NCI-H524 (cell line): ENCODE results near the gene SLC37A4.
"Not testable (repeated sequence)": the region's sequence is repeated elsewhere in the genome, so short reads cannot be mapped to it uniquely, and the experiment has no call there.

ENCODE experiments used
- DNase-seq, 2 experiments: peaks; one replicate each; lab custom pipeline; 2025; lab: John Stamatoyannopoulos, UW

The SLC37A4 gene

GRCh38 chr11:119017377-119017776 lies 13.3 kb downstream of the SLC37A4 start:
- not testable (repeated sequence) for DNase-seq

- no peak for DNase-seq
Observed at GRCh38 chr11:119016216-119017009, 14.3 kb downstream of the SLC37A4 start.

- DNase-seq = peak in 1 of 2 experiments; percentile 21
Observed at GRCh38 chr11:119015054-119015611, 15.5 kb downstream of the SLC37A4 start.

GRCh38 chr11:119014209-119014924 lies 16.3 kb downstream of the SLC37A4 start:
- no peak for DNase-seq

- no peak for DNase-seq
Observed at GRCh38 chr11:119012629-119013170, 18.0 kb downstream of the SLC37A4 start.

GRCh38 chr11:119011476-119012053 lies 19.1 kb downstream of the SLC37A4 start:
- DNase-seq = no peak

- no peak for DNase-seq
Observed at GRCh38 chr11:119006656-119007055, 24.0 kb downstream of the SLC37A4 start.

GRCh38 chr11:119000906-119001305 lies 29.8 kb downstream of the SLC37A4 start:
- no peak for DNase-seq

GRCh38 chr11:118998822-118999221 lies 31.9 kb downstream of the SLC37A4 start:
- no peak for DNase-seq

- no peak for DNase-seq
Observed at GRCh38 chr11:118998388-118998717, 32.3 kb downstream of the SLC37A4 start.

GRCh38 chr11:118997627-118998387 lies 32.9 kb downstream of the SLC37A4 start, which contains the start of gene CENATAC:
TSS of gene CENATAC (plus strand) at chr11:118998138. CDS start at chr11:118998198, 60 bp downstream.
- DNase-seq = peak; percentile 82 to 90

- no peak for DNase-seq
Observed at GRCh38 chr11:118996926-118997626, 33.6 kb downstream of the SLC37A4 start.

- DNase-seq = not testable (repeated sequence)
Observed at GRCh38 chr11:118991486-118992038, 39.1 kb downstream of the SLC37A4 start.

GRCh38 chr11:118988280-118988679 lies 42.4 kb downstream of the SLC37A4 start:
- no peak for DNase-seq

- no peak for DNase-seq
Observed at GRCh38 chr11:118984825-118985224, 45.9 kb downstream of the SLC37A4 start.

- DNase-seq = not testable (repeated sequence)
Observed at GRCh38 chr11:118984337-118984736, 46.3 kb downstream of the SLC37A4 start.

- DNase-seq = no peak
Observed at GRCh38 chr11:118980191-118980881, 50.3 kb downstream of the SLC37A4 start.

- DNase-seq = no peak
Observed at GRCh38 chr11:118979434-118979833, 51.2 kb downstream of the SLC37A4 start.

GRCh38 chr11:118975771-118976709 lies 54.6 kb downstream of the SLC37A4 start:
- peak; percentile 74 to 87 for DNase-seq
